ENCODE data around the gene P2RX6. TPM values are rescaled to one million over a fixed set of nuclear protein-coding genes. Genes with fewer than 3 reads are reported as not detected.

P2RX6 gene
- total and polyA plus RNA-seq, 9 of the 15 experiments (the other 6 are each of a cell fraction or from before 2014, with no cell fraction given), result 0.01 to 3.9 (median 1.5) TPM; not detected in 1

GRCh38 chr22:21038405-21038804 lies 23.4 kb downstream of the P2RX6 start:
- no peak overlapping the region for H3K4me2 ChIP-seq (ENCODE audit: insufficient read depth, low read length)
- H4K20me1 ChIP-seq (replicated peaks; ENCODE audit: control insufficient read depth, insufficient read depth, low read length), result no peaks in the 10 kb centered on the region
- no peak for DNase-seq (ENCODE audit: extremely low read depth in 1 of 4, low spot score in 3 of 4)
- no TSS peak for BruUV-seq (replicated peaks)
- no peak overlapping the region for H3K9ac ChIP-seq (ENCODE audit: insufficient read depth in 1 of 2, low read depth in 2 of 2, low read length in 2 of 2)
- ATAC-seq, result 0 out of 3 replicates have a peak, but pooled peaks have one; percentile 3
- in situ Hi-C loops (cut with MboI), result no loop called here
- H2AFZ ChIP-seq (ENCODE audit: low read depth, low read length), result peak overlapping the region; percentile 78
- H3K9me1 ChIP-seq (ENCODE audit: control insufficient read depth, insufficient read depth, low read length), result no peaks in the 10 kb centered on the region
- no peaks in the 10 kb centered on the region for H3K79me2 ChIP-seq (ENCODE audit: control insufficient read depth, insufficient read depth, low read length)
- ChIA-PET POLR2A (interaction anchor here (0.8 to 12.9 kb wide), 16 partner anchors 9 to 447 kb away, joined by 3 to 120 read pairs (median 5); partner anchors contain the start of genes LRRC74B, P2RX6, SLC7A4 and THAP7), CTCF (ENCODE audit: low intra/inter-chr PET ratio) (no interaction called here)
- peaks cover 1 to 10% of the 10 kb centered on the region in 2 experiments; a peak in 2 of 5 replicates for H3K27me3 ChIP-seq (ENCODE audit: control insufficient read depth in 2 of 2, insufficient read depth in 2 of 2, low read length in 2 of 2)
- 41% methylated on average over 2 of the region's 2 CpGs for WGBS (ENCODE audit: insufficient coverage, low coverage, missing lambda C conversion rate)
- no peaks in the 10 kb centered on the region for H3K36me3 ChIP-seq (ENCODE audit: control insufficient read depth, insufficient read depth, low read length)
- H3K27ac ChIP-seq (ENCODE audit: extremely low read depth, low read depth, low read length), result no peak overlapping the region
- no peaks in the 10 kb centered on the region for H3K9me3 ChIP-seq (replicated peaks; ENCODE audit: control insufficient read depth, insufficient read depth, low read depth, low read length)
- peaks cover 19 to 25% of the 10 kb centered on the region in 2 experiments for H3K4me1 ChIP-seq (replicated peaks in 1 of 2; ENCODE audit: control insufficient read depth in 2 of 2, insufficient read depth in 2 of 2, low read length in 2 of 2)
- FAIRE-seq, result no peak
- intact Hi-C loops (cut with micrococcal nuclease), result no loop called here
- H3K4me3 ChIP-seq, result no peak overlapping the region
- TF ChIP-seq MAFK (IDR thresholded peaks at IDR 0.05; ENCODE audit: low read length) (0 out of 2 replicates have a peak, but pooled peaks have one; percentile 3), SNAPC5 (CRISPR knock-in tag; IDR thresholded peaks at IDR 0.05) (no peak), ZBTB49 (CRISPR knock-in tag; IDR thresholded peaks at IDR 0.05; ENCODE audit: borderline replicate concordance) (peak; percentile 87; the same call in 1 of the 2 replicates), POLR3A (IDR thresholded peaks at IDR 0.05; ENCODE audit: borderline replicate concordance, extremely low read depth, insufficient read depth, insufficient read length) (no peak), ZNF518B (CRISPR knock-in tag; IDR thresholded peaks at IDR 0.05) (no peak), ZNF311 (CRISPR knock-in tag; IDR thresholded peaks at IDR 0.05) (no peak), TEAD2 (tag; IDR thresholded peaks at IDR 0.05) (no peak), E2F3 (CRISPR knock-in tag; IDR thresholded peaks at IDR 0.05) (no peak), ZNF512 (tag; IDR thresholded peaks at IDR 0.05) (peak; percentile 52; the same call in 1 of the 2 replicates), NR2F6 (CRISPR knock-in tag; IDR thresholded peaks at IDR 0.05) (no peak)

Data from K562 (cell line).